Hair follicular keratinocyte (primary cell): ENCODE results near the gene MSMB. TPM values are rescaled to one million over a fixed set of nuclear protein-coding genes. Genes with fewer than 3 reads are reported as not detected.

Experiments
- total RNA-seq: library from RNA; depleted of rRNA; stranded (reverse); fragments of >200 nt; gene quantifications from 2 replicates; pipeline ENCODE4 v1.2.3, GENCODE V29; 2015

MSMB gene
- total RNA-seq, result not detected in 2 replicates

GRCh38 chr10:46046261-46046660 lies at the start of gene MSMB:
TSS of gene MSMB (minus strand) at chr10:46046269. CDS start at chr10:46046237, 32 bp downstream.

GRCh38 chr10:46030091-46030937 lies 15.8 kb downstream of the MSMB start, which contains the start of gene NCOA4:
TSS of gene NCOA4 (minus strand) at chr10:46030623. CDS start at chr10:46016680, 13,943 bp downstream.

Other genes starting within 250 kb of the MSMB start
- gene AGAP4, start 198.8 kb downstream of the MSMB start, total RNA-seq, result 1.5 and 2.0 TPM in 2 replicates
- 85.9 and 116 TPM in 2 replicates for gene TIMM23, start 73.8 kb downstream of the MSMB start, total RNA-seq
- gene NCOA4, start 15.6 kb downstream of the MSMB start, total RNA-seq, result 86.1 and 99.2 TPM in 2 replicates
- not detected in 2 replicates for gene ANTXRL, start 240.7 kb upstream of the MSMB start, total RNA-seq